Inflammatory macrophage (primary cell): ENCODE measurements around the gene LPGAT1.
"Not testable (repeated sequence)": the region's sequence is repeated elsewhere in the genome, so short reads cannot be mapped to it uniquely, and the experiment has no call there.

Experiments used
- DNase-seq, 2 donors: peaks; one replicate each; pipeline ENCODE4 v3.0.0-alpha.2; 2020 to 2022

Gene LPGAT1

GRCh38 chr1:211699059-211699458 lies 131.5 kb downstream of the LPGAT1 start:
- DNase-seq: no peak

DNA sequence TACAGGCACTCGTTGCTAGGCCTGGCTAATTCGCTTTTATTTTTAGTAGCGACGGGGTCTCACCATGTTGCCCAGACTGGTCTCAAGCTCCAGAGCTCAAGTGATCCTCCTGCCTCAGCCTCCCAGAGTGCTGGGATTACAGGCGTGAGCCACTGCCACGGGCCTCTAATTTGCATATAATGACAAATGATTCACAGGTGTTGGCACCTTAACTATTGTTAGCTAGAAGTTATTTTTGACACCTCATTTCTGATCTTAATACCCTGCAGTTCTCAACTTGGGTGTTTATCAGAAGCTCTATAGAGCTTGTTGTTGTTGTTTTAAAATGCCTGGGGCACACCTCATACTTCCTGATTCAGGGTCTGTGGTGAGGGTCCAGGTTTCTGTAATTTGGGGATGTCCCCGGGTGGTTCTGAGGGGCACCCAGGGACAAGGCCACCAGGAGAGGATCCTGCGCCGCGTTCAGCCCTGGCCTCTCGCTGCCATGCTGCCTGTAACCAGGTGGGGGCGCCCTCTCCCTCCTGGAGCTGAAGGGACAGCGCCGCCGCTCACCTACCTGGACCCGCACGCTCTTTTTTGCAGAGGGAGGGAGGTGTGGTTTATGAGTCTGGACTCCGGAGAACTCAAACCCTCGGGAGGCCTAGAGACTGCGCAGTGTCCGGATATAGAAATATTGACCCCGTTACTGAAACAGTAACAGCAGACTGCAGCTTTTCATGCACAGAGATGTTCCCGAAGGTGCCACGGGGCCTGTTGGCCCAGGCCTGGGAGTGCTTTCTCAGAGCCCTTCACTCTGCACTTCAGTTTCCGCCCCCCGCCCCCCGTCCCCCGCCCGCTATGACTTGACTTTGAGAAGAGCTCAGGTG lies 132.2 kb downstream of the LPGAT1 start:
- DNase-seq: peak; percentile 58 to 63

GRCh38 chr1:211697356-211697755 lies 133.2 kb downstream of the LPGAT1 start:
- DNase-seq: peak in 1 of 2 donors; percentile 25

GRCh38 chr1:211695135-211695816 lies 135.3 kb downstream of the LPGAT1 start:
- peak; percentile 87 to 96 for DNase-seq

- not testable (repeated sequence) for DNase-seq
Observed at GRCh38 chr1:211693911-211694310, 136.7 kb downstream of the LPGAT1 start.
